Heart right ventricle (tissue), 16 donors: Measurements from ENCODE around the gene DLEC1. TPM values are rescaled to one million over a fixed set of nuclear protein-coding genes. Genes with fewer than 3 reads are reported as not detected.

Experiments
- ATAC-seq, 8 donors: fragments of 200-7000 bp; cut with Tn5 transposase; one replicate each; pipeline ENCODE4 v1.9.1; 2020; ENCODE audit warnings: mild to moderate bottlenecking in 8 of 8, moderate library complexity in 8 of 8, moderate number of reproducible peaks in 1 of 8
- DNase-seq, 2 donors: peaks; one replicate each; pipeline ENCODE4 v3.0.0-alpha.2; 2020
- H3K27ac ChIP-seq, 10 donors: fragments of 200-600 bp; sonication (generic) in 2 of 10; one replicate each; pipeline versions ENCODE4 v1.5.0 to v1.8.0; 2020 to 2022; ENCODE audit warnings: mild to moderate bottlenecking in 3 of 10
- H3K27me3 ChIP-seq, 7 donors: fragments of 200-600 bp; one replicate each; pipeline ENCODE4 v1.8.0; 2021 to 2022; ENCODE audit warnings: mild to moderate bottlenecking in 2 of 7
- H3K36me3 ChIP-seq, 9 donors: fragments of 200-600 bp; sonication (generic) in 1 of 9; one replicate each; pipeline versions ENCODE4 v1.5.0 to v1.8.0; 2020 to 2022; ENCODE audit warnings: mild to moderate bottlenecking in 2 of 9
- H3K4me1 ChIP-seq, 9 donors: fragments of 200-600 bp; sonication (generic) in 1 of 9; one replicate each; pipeline versions ENCODE4 v1.5.0 to v1.8.0; 2020 to 2022; ENCODE audit warnings: mild to moderate bottlenecking in 4 of 9
- H3K4me3 ChIP-seq, 10 donors: fragments of 200-600 bp; sonication (generic) in 2 of 10; one replicate each; pipeline versions ENCODE4 v1.5.0 to v1.8.0; 2020 to 2022; ENCODE audit warnings: mild to moderate bottlenecking in 7 of 10, moderate library complexity in 2 of 10
- H3K9me3 ChIP-seq, 11 donors: fragments of 200-600 bp in 10 of 11; sonication (generic) in 2 of 11; one replicate each; pipeline versions ENCODE4 v1.5.0 to v1.8.0; 2013 to 2022; ENCODE audit warnings: mild to moderate bottlenecking in 2 of 11, control low read depth in 1 of 11, moderate library complexity in 1 of 11
- WGBS, 2 donors: extraction: QIAGEN DNeasy Blood & Tissue Kit; methylation state at CpG; one replicate each; pipeline ENCODE4 v1.1.7; 2013; ENCODE audit warnings: inconsistent platforms in 1 of 2; 5-methylcytosine and 5-hydroxymethylcytosine counted together
- intact Hi-C, 10 donors: fragments of 100-400 bp; cut with DNase I; formaldehyde crosslinking; loops; one replicate each; pipeline versions ENCODE4 v1.11.1 to v1.14.2; 2022
- polyA plus RNA-seq, 2 donors: library from polyadenylated mRNA; stranded (reverse); fragments of 200-250 nt; gene quantifications; one replicate each; pipeline ENCODE4 v1.2.3, GENCODE V29; 2013
- total RNA-seq, 10 donors: library from RNA; stranded (reverse); fragmentation: NEBNext Ultra II Directional in 3 of 10; extraction: Animal tissue kit (Norgen Biotek cat#: 25700) in 3 of 10; gene quantifications; one replicate each; pipeline versions ENCODE4 v1.2.1 to v1.2.4, GENCODE V29; 2021 to 2023
- TF ChIP-seq, protein P1 (sequence below), 9 donors: fragments of 200-600 bp; sonication (generic) in 2 of 9; IDR thresholded peaks; one replicate each; pipeline versions ENCODE4 v1.5.0 to v1.8.0; 2021 to 2022; ENCODE audit warnings: antibody characterized with exemption in 9 of 9, mild to moderate bottlenecking in 5 of 9, moderate library complexity in 1 of 9
- donor health status: Arrhythmogenic right ventricular cardiomyopathy.
- donor health status: ischemic (EF 13 %, LVEDD 7.1; RV severe dilation, severe dysfunction).
- donor health status: healthy with polysubstance abuse.
- donor health status: DM: no; HTN: yes; CAD: no.
- donor health status: DM: no; HTN: no; CAD: no.
- donor health status: ischemic (EF 25% LVEDD 6.9; RV normal size, moderate dysfunction).
- donor health status: ischemic (EF 25% LVEDD 5.7; RV mildly dilated, moderate dysfunction).
- donor health status: healthy.
- donor health status: DM: yes; HTN: yes; CAD: no.
- donor health status: Ischemic cardiomyopathy.
- donor health status: ischemic (EF 35%, LVEDD 5.7; RV mildly dilated, moderate dysfunction).
- donor health status: nonischemic (EF 11% LVEDD 7.7; RV severe dilation, severe dysfunction).
- donor health status: DM: yes; HTN: yes; CAD: no.
- donor health status: PGD.
- donor health status: ischemic (EF 29% LVEDD 5.4; RV normal size, mild dysfunction).
- donor health status: nonischemic (EF 23%, LVEDD 6.1; RV moderate dilation, normal function).

The DLEC1 gene
- total and polyA plus RNA-seq, 12 donors, result 0.09 to 0.66 (median 0.30) TPM; not detected in 4

DNA sequence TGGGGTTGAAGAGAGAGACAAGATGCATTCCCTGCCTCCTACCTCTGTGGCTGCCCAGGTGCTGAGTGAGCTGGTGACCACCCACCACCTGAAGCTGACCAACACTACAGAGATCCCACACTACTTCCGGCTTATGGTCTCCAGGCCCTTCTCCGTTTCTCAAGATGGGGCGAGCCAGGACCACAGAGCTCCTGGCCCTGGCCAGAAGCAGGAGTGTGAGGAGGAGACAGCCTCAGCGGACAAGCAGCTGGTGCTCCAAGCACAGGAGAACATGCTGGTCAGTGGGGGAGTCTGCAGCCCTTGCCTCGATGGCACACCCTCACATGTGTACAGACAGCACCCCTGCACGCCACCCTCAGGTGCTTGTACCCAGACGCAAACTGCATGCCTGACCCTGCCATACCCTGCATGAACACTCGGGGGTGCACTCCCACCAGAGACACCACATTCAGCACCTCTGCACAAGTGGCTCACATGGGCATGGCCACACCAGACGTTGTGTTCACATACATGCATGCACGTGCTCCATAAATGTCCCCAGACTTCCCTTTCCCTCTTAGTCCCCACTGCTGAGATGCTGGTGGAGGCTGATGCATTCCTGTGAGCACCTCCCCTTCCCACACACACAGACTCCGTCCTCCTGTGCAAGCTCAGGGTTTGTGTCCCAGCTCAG is 78.9 kb downstream of the DLEC1 start:
- intact Hi-C loops, result loop anchor here in 5 of 10 donors (5.0 to 10.0 kb wide), 4 partner anchors 227 to 364 kb away; partner anchors contain the start of gene XYLB (in 3 of the 5)
- TF ChIP-seq, protein P1, sequence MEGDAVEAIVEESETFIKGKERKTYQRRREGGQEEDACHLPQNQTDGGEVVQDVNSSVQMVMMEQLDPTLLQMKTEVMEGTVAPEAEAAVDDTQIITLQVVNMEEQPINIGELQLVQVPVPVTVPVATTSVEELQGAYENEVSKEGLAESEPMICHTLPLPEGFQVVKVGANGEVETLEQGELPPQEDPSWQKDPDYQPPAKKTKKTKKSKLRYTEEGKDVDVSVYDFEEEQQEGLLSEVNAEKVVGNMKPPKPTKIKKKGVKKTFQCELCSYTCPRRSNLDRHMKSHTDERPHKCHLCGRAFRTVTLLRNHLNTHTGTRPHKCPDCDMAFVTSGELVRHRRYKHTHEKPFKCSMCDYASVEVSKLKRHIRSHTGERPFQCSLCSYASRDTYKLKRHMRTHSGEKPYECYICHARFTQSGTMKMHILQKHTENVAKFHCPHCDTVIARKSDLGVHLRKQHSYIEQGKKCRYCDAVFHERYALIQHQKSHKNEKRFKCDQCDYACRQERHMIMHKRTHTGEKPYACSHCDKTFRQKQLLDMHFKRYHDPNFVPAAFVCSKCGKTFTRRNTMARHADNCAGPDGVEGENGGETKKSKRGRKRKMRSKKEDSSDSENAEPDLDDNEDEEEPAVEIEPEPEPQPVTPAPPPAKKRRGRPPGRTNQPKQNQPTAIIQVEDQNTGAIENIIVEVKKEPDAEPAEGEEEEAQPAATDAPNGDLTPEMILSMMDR (IDR thresholded peaks at IDR 0.05), result peak; percentile 38 to 75 (median 68)
- peak; percentile 45 to 79 (median 68) for ATAC-seq
- H3K4me1 ChIP-seq, result peaks cover 0 to 14% (median 4%) of the 10 kb centered on the region in 9 donors
- no peak overlapping the region for H3K27ac ChIP-seq
- DNase-seq, result peak; percentile 38 to 62
- H3K36me3 ChIP-seq, result peaks cover 0 to 34% (median 23%) of the 10 kb centered on the region in 9 donors
- no peak overlapping the region for H3K4me3 ChIP-seq
- H3K27me3 ChIP-seq, result peaks cover 0 to 6% (median 0%) of the 10 kb centered on the region in 7 donors
- WGBS, 2 donors, result 59 to 70% methylated on average over 11 of the region's 11 CpGs
- H3K9me3 ChIP-seq, result no peaks in the 10 kb centered on the region

DNA sequence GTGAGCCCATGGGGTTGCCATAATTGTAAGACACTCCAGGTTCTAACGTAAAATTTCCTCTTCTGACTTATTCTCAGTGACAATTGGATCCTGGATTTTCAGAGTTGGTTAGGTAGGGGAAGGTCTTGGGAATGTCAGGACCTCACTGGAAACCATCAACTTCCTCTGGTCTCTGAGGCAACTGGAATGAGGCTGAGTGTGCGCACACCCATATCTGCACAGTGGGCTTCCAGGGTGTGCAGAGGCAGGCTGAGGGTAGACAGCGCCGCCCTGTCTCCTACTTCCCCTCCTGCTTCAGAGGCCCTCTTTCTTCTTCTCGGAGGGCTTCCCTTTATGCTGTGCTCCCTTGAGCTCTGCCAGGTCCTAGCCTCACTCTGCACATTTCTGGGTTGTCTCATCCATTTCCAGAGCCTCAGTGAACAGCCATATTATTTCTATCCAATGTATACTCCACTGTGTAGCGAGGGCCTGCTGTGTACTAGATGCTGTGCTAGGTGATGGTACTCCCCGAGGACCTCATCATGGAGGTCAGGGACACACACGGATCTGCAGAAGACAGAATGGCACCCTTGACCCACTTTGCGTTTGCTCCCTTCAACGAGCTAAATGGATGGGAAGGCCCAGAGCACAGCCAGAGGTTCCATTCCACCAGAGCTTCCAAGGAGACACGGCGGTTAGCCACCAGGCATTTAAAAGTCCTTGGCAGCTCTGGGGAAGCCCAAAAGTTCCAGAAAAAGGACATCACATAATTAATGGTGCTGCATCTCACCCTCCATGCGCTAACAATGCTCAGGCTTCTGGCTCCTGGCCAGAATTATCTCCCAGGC is 79.6 kb downstream of the DLEC1 start:
- Histone ChIP-seq H3K27me3 (peaks cover 0 to 6% (median 0%) of the 10 kb centered on the region in 7 donors), H3K27ac (no peak overlapping the region), H3K9me3 (no peaks in the 10 kb centered on the region), H3K4me1 (peaks cover 0 to 14% (median 4%) of the 10 kb centered on the region in 9 donors), H3K4me3 (no peak overlapping the region), H3K36me3 (peaks cover 0 to 41% (median 30%) of the 10 kb centered on the region in 9 donors)
- 86 to 94% methylated on average over 13 of the region's 13 CpGs for WGBS, 2 donors
- ATAC-seq, result no peak
- no peak for DNase-seq
- intact Hi-C loops, result loop anchor here in 5 of 10 donors (5.0 to 10.0 kb wide), 4 partner anchors 226 to 364 kb away; partner anchors contain the start of gene XYLB (in 3 of the 5)
- TF ChIP-seq, protein P1 (IDR thresholded peaks at IDR 0.05), result no peak

DNA sequence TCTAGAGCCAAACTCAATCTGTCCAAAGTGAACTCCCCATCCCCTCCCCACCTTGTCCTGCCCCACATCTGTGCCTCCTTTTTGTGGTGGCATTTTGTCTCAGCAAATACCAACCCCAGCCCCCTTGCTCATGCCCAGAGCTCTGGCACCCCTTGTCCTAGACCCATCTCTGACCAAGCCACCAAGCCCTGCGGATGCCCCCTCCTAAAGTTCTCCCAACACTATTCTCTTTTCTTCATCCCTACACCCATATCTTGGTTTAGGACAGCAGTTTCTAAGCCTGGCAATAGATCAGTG is 80.2 kb downstream of the DLEC1 start:
- intact Hi-C loops, result loop anchor here in 5 of 10 donors (5.0 to 10.0 kb wide), 4 partner anchors 226 to 363 kb away; partner anchors contain the start of gene XYLB (in 3 of the 5)
- no peak for DNase-seq
- no peak for ATAC-seq
- no peak overlapping the region for H3K27ac ChIP-seq
- H3K9me3 ChIP-seq, result no peaks in the 10 kb centered on the region
- TF ChIP-seq, protein P1 (IDR thresholded peaks at IDR 0.05), result no peak
- H3K4me1 ChIP-seq, result peaks cover 0 to 14% (median 4%) of the 10 kb centered on the region in 9 donors
- no peak overlapping the region for H3K4me3 ChIP-seq
- WGBS, 2 donors, result 97 to 100% methylated on average over 1 of the region's 1 CpG
- H3K27me3 ChIP-seq, result peaks cover 0 to 3% (median 0%) of the 10 kb centered on the region in 7 donors
- H3K36me3 ChIP-seq, result peaks cover 0 to 47% (median 30%) of the 10 kb centered on the region in 9 donors
